ENCODE results near the gene PAX5.

The PAX5 gene

GRCh38 chr9:37035648-37036370 is 1.7 kb upstream of the PAX5 start:
- Histone ChIP-seq H3K9me2 (replicated peaks; ENCODE audit: insufficient read depth, low read length) (no peaks in the 10 kb centered on the region), H3K79me2 (ENCODE audit: low read length) (no peaks in the 10 kb centered on the region), H3K36me3 (replicated peaks; ENCODE audit: insufficient read depth, low read length) (no peaks in the 10 kb centered on the region), H3K9ac (ENCODE audit: low read length) (no peak overlapping the region), H3K9me3 (replicated peaks; ENCODE audit: insufficient read depth, low read length) (no peaks in the 10 kb centered on the region), H3K4me3 (ENCODE audit: low read length) (peak overlapping the region; percentile 63), H3F3A (ENCODE audit: insufficient read depth, low read length) (peaks cover 4% of the 10 kb centered on the region; the same call in 1 of the 2 replicates), H4K20me1 (ENCODE audit: insufficient read depth, low read length) (no peaks in the 10 kb centered on the region), H3K4me2 (ENCODE audit: low read depth, low read length) (peak overlapping the region; percentile 95), H3K27me3 (replicated peaks; ENCODE audit: insufficient read depth, low read length) (peaks cover 87% of the 10 kb centered on the region), H2AFZ (ENCODE audit: low read length) (peak overlapping the region; percentile 83; the same call in 1 of the 2 replicates), H3K4me1 (ENCODE audit: low read length) (peaks cover 6% of the 10 kb centered on the region; the same call in 1 of the 2 replicates), H3K27ac (ENCODE audit: low read length) (no peak overlapping the region)
- TF ChIP-seq EZH2 (optimal IDR thresholded peaks at IDR 0.05; ENCODE audit: low read depth, low read length) (peak; percentile 99), EZH2phosphoT487 (IDR thresholded peaks at IDR 0.05; ENCODE audit: low read length) (no peak)
- DNase-seq = no peak

GRCh38 chr9:37034938-37035647 is 1.0 kb upstream of the PAX5 start:
- Histone ChIP-seq H3K9me2 (replicated peaks; ENCODE audit: insufficient read depth, low read length) (no peaks in the 10 kb centered on the region), H3K4me3 (ENCODE audit: low read length) (peak overlapping the region; percentile 63; the same call in 1 of the 2 replicates), H3K36me3 (replicated peaks; ENCODE audit: insufficient read depth, low read length) (no peaks in the 10 kb centered on the region), H3K4me2 (ENCODE audit: low read depth, low read length) (peak overlapping the region; percentile 95), H3K27ac (ENCODE audit: low read length) (no peak overlapping the region), H4K20me1 (ENCODE audit: insufficient read depth, low read length) (no peaks in the 10 kb centered on the region), H3K4me1 (ENCODE audit: low read length) (peaks cover 6% of the 10 kb centered on the region; the same call in 1 of the 2 replicates), H2AFZ (ENCODE audit: low read length) (no peak overlapping the region), H3K79me2 (ENCODE audit: low read length) (no peaks in the 10 kb centered on the region), H3K9ac (ENCODE audit: low read length) (no peak overlapping the region), H3F3A (ENCODE audit: insufficient read depth, low read length) (peaks cover 4% of the 10 kb centered on the region; the same call in 1 of the 2 replicates), H3K9me3 (replicated peaks; ENCODE audit: insufficient read depth, low read length) (no peaks in the 10 kb centered on the region), H3K27me3 (replicated peaks; ENCODE audit: insufficient read depth, low read length) (peaks cover 87% of the 10 kb centered on the region)
- no peak for DNase-seq
- TF ChIP-seq CTCF (IDR thresholded peaks at IDR 0.05; ENCODE audit: low read length) (no peak), EZH2phosphoT487 (IDR thresholded peaks at IDR 0.05; ENCODE audit: low read length) (no peak), EZH2 (optimal IDR thresholded peaks at IDR 0.05; ENCODE audit: low read depth, low read length) (no peak)

GRCh38 chr9:37034305-37034937 is 353 bp upstream of the PAX5 start:
- H3K27ac ChIP-seq (ENCODE audit: low read length) = no peak overlapping the region
- peak overlapping the region; percentile 74 for H2AFZ ChIP-seq (ENCODE audit: low read length)
- H3K79me2 ChIP-seq (ENCODE audit: low read length) = no peaks in the 10 kb centered on the region
- no peaks in the 10 kb centered on the region for H3K9me3 ChIP-seq (replicated peaks; ENCODE audit: insufficient read depth, low read length)
- H3K9ac ChIP-seq (ENCODE audit: low read length) = no peak overlapping the region; the same call in 1 of the 2 replicates
- H3F3A ChIP-seq (ENCODE audit: insufficient read depth, low read length) = peaks cover 4% of the 10 kb centered on the region; the same call in 1 of the 2 replicates
- H3K36me3 ChIP-seq (replicated peaks; ENCODE audit: insufficient read depth, low read length) = no peaks in the 10 kb centered on the region
- peaks cover 6% of the 10 kb centered on the region; the same call in 1 of the 2 replicates for H3K4me1 ChIP-seq (ENCODE audit: low read length)
- H4K20me1 ChIP-seq (ENCODE audit: insufficient read depth, low read length) = no peaks in the 10 kb centered on the region
- H3K9me2 ChIP-seq (replicated peaks; ENCODE audit: insufficient read depth, low read length) = no peaks in the 10 kb centered on the region
- peak; percentile 54 for DNase-seq
- no peak for TF ChIP-seq EZH2 (optimal IDR thresholded peaks at IDR 0.05; ENCODE audit: low read depth, low read length)
- TF ChIP-seq CTCF (IDR thresholded peaks at IDR 0.05; ENCODE audit: low read length) = peak; percentile 62
- TF ChIP-seq EZH2phosphoT487 (IDR thresholded peaks at IDR 0.05; ENCODE audit: low read length) = 0 out of 2 replicates have a peak, but pooled peaks have one; percentile 40
- peak overlapping the region; percentile 95 for H3K4me2 ChIP-seq (ENCODE audit: low read depth, low read length)
- H3K4me3 ChIP-seq (ENCODE audit: low read length) = peak overlapping the region; percentile 54
- peaks cover 88% of the 10 kb centered on the region for H3K27me3 ChIP-seq (replicated peaks; ENCODE audit: insufficient read depth, low read length)
